GM12878 (cell line): ENCODE results near the gene PARVA. TPM values are rescaled to one million over a fixed set of nuclear protein-coding genes. Genes with fewer than 3 reads are reported as not detected.

Experiments used
- ATAC-seq: fragments of 200-7000 bp; cut with Tn5 transposase; 3 replicates; pipeline ENCODE4 v1.9.1; 2020; ENCODE audit warnings: mild to moderate bottlenecking, moderate library complexity
- BruUV-seq: library from RNA; stranded (reverse); fragments of 400-500 nt; replicated peaks from 2 replicates; lab custom pipeline; 2021; lab: Mats Ljungman, UMichigan
- CTCF ChIA-PET: fragments of 300-600 bp; sonication (Branson Sonifier 250); formaldehyde crosslinking; extraction: SDS; loops from one replicate; lab custom pipeline; 2021; ENCODE audit warnings: inconsistent platforms; lab: Yijun Ruan, JAX
- POLR2A ChIA-PET: fragments of 350-600 bp; formaldehyde crosslinking; extraction: SDS; loops from one replicate; lab custom pipeline; 2021; ENCODE audit warnings: inconsistent platforms; lab: Charles Lee
- RAD21 ChIA-PET: fragments of 300-600 bp; sonication (Branson Sonifier 250); formaldehyde crosslinking; loops from one replicate; lab custom pipeline; 2023; ENCODE audit warnings: antibody characterized with exemption; ENCODE audit not compliant: unreplicated experiment; lab: Charles Lee
- SMC1A ChIA-PET: fragments of 300-600 bp; sonication (Branson Sonifier 250); formaldehyde crosslinking; loops from one replicate; lab custom pipeline; 2023; ENCODE audit not compliant: unreplicated experiment, uncharacterized antibody; lab: Charles Lee
- DNase-seq: peaks from one replicate; pipeline ENCODE4 v3.0.0-alpha.2; 2011; ENCODE audit warnings: low read depth, low spot score
- FAIRE-seq: peaks from 3 replicates; lab custom pipeline; 2011; peaks lifted over from hg19 to GRCh38; lab: Jason Lieb, UNC
- H2AFZ ChIP-seq: 2 replicates; pipeline ENCODE4 v1.6.0; 2011; ENCODE audit warnings: low read depth, low read length, control low read depth; ENCODE audit not compliant: control insufficient read depth
- H3K27ac ChIP-seq: 2 replicates; pipeline ENCODE4 v1.5.1; 2011; ENCODE audit warnings: control low read depth; ENCODE audit not compliant: control insufficient read depth, insufficient read depth
- H3K27me3 ChIP-seq, 2 experiments: replicated peaks in 1 of 2; 2 replicates each; pipeline versions ENCODE4 v1.6.0 to v1.6.1; 2011; ENCODE audit warnings: low read length in 1 of 2; ENCODE audit not compliant: control insufficient read depth in 2 of 2, insufficient read depth in 2 of 2
- H3K36me3 ChIP-seq, 2 experiments: 2 replicates each; pipeline ENCODE4 v1.5.1; 2011; ENCODE audit warnings: low read length in 1 of 2; ENCODE audit not compliant: control insufficient read depth in 2 of 2, insufficient read depth in 2 of 2
- H3K4me1 ChIP-seq: 2 replicates; pipeline ENCODE4 v1.6.1; 2011; ENCODE audit warnings: mild to moderate bottlenecking, low read length, moderate library complexity, mixed read lengths; ENCODE audit not compliant: control insufficient read depth, insufficient read depth
- H3K4me2 ChIP-seq: 2 replicates; pipeline ENCODE4 v1.6.0; 2011; ENCODE audit warnings: control low read depth; ENCODE audit not compliant: control insufficient read depth, insufficient read depth
- H3K4me3 ChIP-seq: fragments of 200-600 bp; sonication (generic); 2 replicates; pipeline ENCODE4 v1.5.1; 2016
- H3K79me2 ChIP-seq: 2 replicates; pipeline ENCODE4 v1.6.0; 2011; ENCODE audit warnings: low read length; ENCODE audit not compliant: control insufficient read depth, insufficient read depth
- H3K9ac ChIP-seq: 2 replicates; pipeline ENCODE4 v1.8.0; 2011; ENCODE audit warnings: low read length, control low read depth, mixed read lengths; ENCODE audit not compliant: control insufficient read depth, insufficient read depth
- H3K9me3 ChIP-seq: replicated peaks from 3 replicates; pipeline ENCODE4 v1.5.1; 2011; ENCODE audit warnings: mild to moderate bottlenecking, low read length; ENCODE audit not compliant: control insufficient read depth, insufficient read depth
- H4K20me1 ChIP-seq: 2 replicates; pipeline ENCODE4 v1.6.0; 2011; ENCODE audit not compliant: control insufficient read depth, insufficient read depth
- BRCA1 ChIP-seq: IDR thresholded peaks from 2 replicates; pipeline ENCODE4 v1.6.1; 2011; ENCODE audit warnings: low read depth, low read length, improper control_type of control experiment
- NR2C1 ChIP-seq: fragments of 450-650 bp; IDR thresholded peaks from 2 replicates; pipeline ENCODE4 v1.6.1; 2017; ENCODE audit warnings: antibody characterized with exemption, mild to moderate bottlenecking, moderate library complexity
- RCOR1 ChIP-seq: conservative IDR thresholded peaks from 2 replicates; pipeline ENCODE4 v1.6.1; 2012; ENCODE audit warnings: low read depth, low read length, improper control_type of control experiment
- RFX5 ChIP-seq: IDR thresholded peaks from 2 replicates; pipeline ENCODE4 v1.6.1; 2011; ENCODE audit warnings: low read depth, low read length, improper control_type of control experiment
- TBL1XR1 ChIP-seq: IDR thresholded peaks from 2 replicates; pipeline ENCODE4 v1.6.1; 2012; ENCODE audit warnings: low read depth, low read length, improper control_type of control experiment
- TCF12 ChIP-seq: IDR thresholded peaks from 2 replicates; pipeline ENCODE4 v1.6.1; 2011; ENCODE audit warnings: low read depth, mild to moderate bottlenecking, low read length
- TCF7 ChIP-seq: IDR thresholded peaks from 2 replicates; pipeline ENCODE4 v1.6.1; 2014; ENCODE audit warnings: antibody characterized with exemption, borderline replicate concordance
- ZNF622 ChIP-seq: fragments of 450-650 bp; IDR thresholded peaks from 2 replicates; pipeline ENCODE4 v1.6.1; 2017; ENCODE audit warnings: mild to moderate bottlenecking, inconsistent platforms
- WGBS: methylation state at CpG from one replicate; pipeline ENCODE4 v1.1.6; 2016; ENCODE audit warnings: low lambda C conversion rate; ENCODE audit not compliant: insufficient replicate concordance, insufficient coverage; ENCODE audit errors: missing lambda C conversion rate; 5-methylcytosine and 5-hydroxymethylcytosine counted together
- in situ Hi-C: fragments of 300-500 bp; cut with MboI; formaldehyde crosslinking; loops from 9 replicates; pipeline ENCODE4 v1.14.3; 2018; ENCODE audit warnings: mixed read lengths
- intact Hi-C: fragments of 100-400 bp; cut with micrococcal nuclease; formaldehyde crosslinking; loops from one replicate; pipeline ENCODE4 v1.14.2; 2022; ENCODE audit not compliant: unreplicated experiment
- polyA plus RNA-seq, 11 experiments: library from polyadenylated mRNA; depleted of rRNA in 4 of 11; unstranded in 6 of 11; stranded (reverse) in 5 of 11; fragments of >200 nt; fragmentation: Nextera tagmentation in 4 of 11; fragmentation: Illumina TruSeq in 1 of 11; extraction: Ambion mirVana in 4 of 11; extraction: Trizol in 1 of 11; gene quantifications; 1 replicate in 1 of 11; 2 replicates in 10 of 11; pipeline versions ENCODE4 v1.2.1 to v1.2.3, GENCODE V29; 2011 to 2016; ENCODE audit warnings: inconsistent platforms in 2 of 11, missing spikeins in 2 of 11, low read depth in 1 of 11
- total RNA-seq, 4 experiments: library from RNA; depleted of rRNA in 3 of 4; stranded (reverse); fragments of >200 nt in 3 of 4; fragmentation: Illumina TruSeq in 1 of 4; extraction: Trizol in 1 of 4; gene quantifications; 2 replicates each; pipeline versions ENCODE4 v1.2.1 to v1.2.3, GENCODE V29; 2013 to 2021
- TF ChIP-seq, protein P1 (sequence below): fragments of 450-650 bp; IDR thresholded peaks from 2 replicates; pipeline ENCODE4 v1.6.1; 2016; ENCODE audit warnings: mild to moderate bottlenecking
- TF ChIP-seq, protein P2 (sequence below): IDR thresholded peaks from 2 replicates; pipeline ENCODE4 v1.6.1; 2011; ENCODE audit warnings: mild to moderate bottlenecking, low read depth, low read length, moderate library complexity; ENCODE audit not compliant: insufficient replicate concordance

The PARVA gene
- total and polyA plus RNA-seq, 10 of the 15 experiments (the other 5 are each of a cell fraction or from before 2014, with no cell fraction given) = 0.01 to 0.44 (median 0.03) TPM; not detected in 7

GRCh38 chr11:12386745-12387144 is 9.4 kb downstream of the PARVA start:
- WGBS = 28% methylated on average over 2 of the region's 2 CpGs
- Histone ChIP-seq H2AFZ (no peak overlapping the region), H3K27me3 (no peaks in the 10 kb centered on the region), H3K9me3 (no peaks in the 10 kb centered on the region), H3K27ac (no peak overlapping the region), H4K20me1 (no peaks in the 10 kb centered on the region), H3K4me1 (no peaks in the 10 kb centered on the region), H3K4me2 (no peak overlapping the region), H3K9ac (no peak overlapping the region), H3K79me2 (no peaks in the 10 kb centered on the region), H3K4me3 (no peak overlapping the region), H3K36me3 (no peaks in the 10 kb centered on the region)
- ATAC-seq (no peak), FAIRE-seq (no peak), DNase-seq (no peak)
- ChIA-PET CTCF (no interaction called here), POLR2A (no interaction called here), SMC1A (no interaction called here), RAD21 (no interaction called here)
- no peak for TF ChIP-seq BRCA1
- TF ChIP-seq TCF12 = no peak
- intact Hi-C loops = no loop called here
- in situ Hi-C loops = no loop called here
- BruUV-seq = no TSS peak

DNA sequence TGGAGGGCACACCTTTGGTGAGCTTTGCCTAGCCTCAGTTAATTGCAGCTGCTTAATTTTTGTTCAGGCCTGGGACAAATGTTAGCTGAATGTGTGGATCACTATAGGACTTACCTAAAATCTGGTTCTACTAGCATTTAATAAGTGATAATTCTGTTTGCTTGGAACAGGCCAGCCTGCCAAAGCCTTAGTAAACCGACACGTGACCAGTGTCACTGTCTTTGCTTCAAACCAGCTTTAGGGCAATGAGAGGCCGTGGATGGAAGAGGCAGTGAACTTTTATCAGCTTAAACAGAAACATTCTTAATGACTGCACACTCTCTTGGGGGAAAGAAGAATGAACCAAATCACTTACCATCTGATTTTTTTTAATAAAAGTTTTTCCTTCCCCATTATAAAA is 10.8 kb downstream of the PARVA start:
- no peak overlapping the region for H3K4me3 ChIP-seq
- H3K4me2 ChIP-seq = no peak overlapping the region
- no peaks in the 10 kb centered on the region for H3K27me3 ChIP-seq
- SMC1A ChIA-PET = interaction anchor here (1.2 to 1.5 kb wide), 3 partner anchors 11 to 58 kb away, joined by 3 to 4 read pairs (median 4); no protein-coding TSS in a partner anchor
- no peak overlapping the region for H3K27ac ChIP-seq
- DNase-seq (no peak), ATAC-seq (no peak), FAIRE-seq (no peak)
- TF ChIP-seq, protein P1, sequence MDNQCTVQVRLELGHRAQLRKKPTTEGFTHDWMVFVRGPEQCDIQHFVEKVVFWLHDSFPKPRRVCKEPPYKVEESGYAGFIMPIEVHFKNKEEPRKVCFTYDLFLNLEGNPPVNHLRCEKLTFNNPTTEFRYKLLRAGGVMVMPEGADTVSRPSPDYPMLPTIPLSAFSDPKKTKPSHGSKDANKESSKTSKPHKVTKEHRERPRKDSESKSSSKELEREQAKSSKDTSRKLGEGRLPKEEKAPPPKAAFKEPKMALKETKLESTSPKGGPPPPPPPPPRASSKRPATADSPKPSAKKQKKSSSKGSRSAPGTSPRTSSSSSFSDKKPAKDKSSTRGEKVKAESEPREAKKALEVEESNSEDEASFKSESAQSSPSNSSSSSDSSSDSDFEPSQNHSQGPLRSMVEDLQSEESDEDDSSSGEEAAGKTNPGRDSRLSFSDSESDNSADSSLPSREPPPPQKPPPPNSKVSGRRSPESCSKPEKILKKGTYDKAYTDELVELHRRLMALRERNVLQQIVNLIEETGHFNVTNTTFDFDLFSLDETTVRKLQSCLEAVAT = no peak
- TF ChIP-seq, protein P2, sequence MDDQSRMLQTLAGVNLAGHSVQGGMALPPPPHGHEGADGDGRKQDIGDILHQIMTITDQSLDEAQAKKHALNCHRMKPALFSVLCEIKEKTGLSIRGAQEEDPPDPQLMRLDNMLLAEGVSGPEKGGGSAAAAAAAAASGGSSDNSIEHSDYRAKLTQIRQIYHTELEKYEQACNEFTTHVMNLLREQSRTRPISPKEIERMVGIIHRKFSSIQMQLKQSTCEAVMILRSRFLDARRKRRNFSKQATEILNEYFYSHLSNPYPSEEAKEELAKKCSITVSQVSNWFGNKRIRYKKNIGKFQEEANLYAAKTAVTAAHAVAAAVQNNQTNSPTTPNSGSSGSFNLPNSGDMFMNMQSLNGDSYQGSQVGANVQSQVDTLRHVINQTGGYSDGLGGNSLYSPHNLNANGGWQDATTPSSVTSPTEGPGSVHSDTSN = no peak
- TF ChIP-seq ZNF622 (no peak), NR2C1 (no peak), RFX5 (no peak), RCOR1 (no peak), TBL1XR1 (no peak), TCF7 (no peak)
- WGBS = 1% methylated on average over 3 of the region's 3 CpGs
- no peaks in the 10 kb centered on the region for H4K20me1 ChIP-seq
- no TSS peak for BruUV-seq
- H2AFZ ChIP-seq = no peak overlapping the region
- no peaks in the 10 kb centered on the region for H3K79me2 ChIP-seq
- no peak overlapping the region for H3K9ac ChIP-seq
- no peaks in the 10 kb centered on the region for H3K36me3 ChIP-seq
- no peaks in the 10 kb centered on the region for H3K4me1 ChIP-seq
- POLR2A ChIA-PET = no interaction called here
- CTCF ChIA-PET = interaction anchor here (1.0 kb wide), 2 partner anchors 10 to 12 kb away, joined by 3 read pairs; no protein-coding TSS in a partner anchor
- in situ Hi-C loops (no loop called here), intact Hi-C loops (no loop called here)
- RAD21 ChIA-PET = no interaction called here
- no peaks in the 10 kb centered on the region for H3K9me3 ChIP-seq
